Measurements from ENCODE around the gene SAMD1.

Gene SAMD1

DNA sequence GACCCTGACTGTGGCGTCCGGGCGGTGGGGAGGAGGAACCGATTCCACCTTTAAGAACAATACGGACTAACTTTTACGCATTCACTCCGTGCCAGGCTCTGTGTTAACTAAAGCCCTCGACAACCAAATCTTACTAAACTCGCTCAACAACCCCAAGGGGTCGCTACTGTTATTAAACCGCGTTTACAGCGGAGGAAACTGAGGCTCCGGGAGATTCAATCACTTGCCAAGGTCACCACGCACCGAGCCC lies 1.2 kb downstream of the SAMD1 start:
- Histone ChIP-seq H3K27me3 (ENCODE audit: insufficient read depth, poor library complexity, severe bottlenecking) (no peaks in the 10 kb centered on the region), H3K27ac (replicated peaks) (no peak overlapping the region), H3K4me3 (replicated peaks; ENCODE audit: insufficient read depth, low read length) (peak overlapping the region; percentile 66)
- DNase-seq (ENCODE audit: low read depth in 1 of 2, low spot score in 1 of 2) = no peak
- TF ChIP-seq GABPA (IDR thresholded peaks at IDR 0.05; ENCODE audit: low read depth) = no peak
- TF ChIP-seq, protein P1, sequence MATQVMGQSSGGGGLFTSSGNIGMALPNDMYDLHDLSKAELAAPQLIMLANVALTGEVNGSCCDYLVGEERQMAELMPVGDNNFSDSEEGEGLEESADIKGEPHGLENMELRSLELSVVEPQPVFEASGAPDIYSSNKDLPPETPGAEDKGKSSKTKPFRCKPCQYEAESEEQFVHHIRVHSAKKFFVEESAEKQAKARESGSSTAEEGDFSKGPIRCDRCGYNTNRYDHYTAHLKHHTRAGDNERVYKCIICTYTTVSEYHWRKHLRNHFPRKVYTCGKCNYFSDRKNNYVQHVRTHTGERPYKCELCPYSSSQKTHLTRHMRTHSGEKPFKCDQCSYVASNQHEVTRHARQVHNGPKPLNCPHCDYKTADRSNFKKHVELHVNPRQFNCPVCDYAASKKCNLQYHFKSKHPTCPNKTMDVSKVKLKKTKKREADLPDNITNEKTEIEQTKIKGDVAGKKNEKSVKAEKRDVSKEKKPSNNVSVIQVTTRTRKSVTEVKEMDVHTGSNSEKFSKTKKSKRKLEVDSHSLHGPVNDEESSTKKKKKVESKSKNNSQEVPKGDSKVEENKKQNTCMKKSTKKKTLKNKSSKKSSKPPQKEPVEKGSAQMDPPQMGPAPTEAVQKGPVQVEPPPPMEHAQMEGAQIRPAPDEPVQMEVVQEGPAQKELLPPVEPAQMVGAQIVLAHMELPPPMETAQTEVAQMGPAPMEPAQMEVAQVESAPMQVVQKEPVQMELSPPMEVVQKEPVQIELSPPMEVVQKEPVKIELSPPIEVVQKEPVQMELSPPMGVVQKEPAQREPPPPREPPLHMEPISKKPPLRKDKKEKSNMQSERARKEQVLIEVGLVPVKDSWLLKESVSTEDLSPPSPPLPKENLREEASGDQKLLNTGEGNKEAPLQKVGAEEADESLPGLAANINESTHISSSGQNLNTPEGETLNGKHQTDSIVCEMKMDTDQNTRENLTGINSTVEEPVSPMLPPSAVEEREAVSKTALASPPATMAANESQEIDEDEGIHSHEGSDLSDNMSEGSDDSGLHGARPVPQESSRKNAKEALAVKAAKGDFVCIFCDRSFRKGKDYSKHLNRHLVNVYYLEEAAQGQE (IDR thresholded peaks at IDR 0.05; ENCODE audit: insufficient replicate concordance, low read depth) = no peak
- TF ChIP-seq, protein P2, sequence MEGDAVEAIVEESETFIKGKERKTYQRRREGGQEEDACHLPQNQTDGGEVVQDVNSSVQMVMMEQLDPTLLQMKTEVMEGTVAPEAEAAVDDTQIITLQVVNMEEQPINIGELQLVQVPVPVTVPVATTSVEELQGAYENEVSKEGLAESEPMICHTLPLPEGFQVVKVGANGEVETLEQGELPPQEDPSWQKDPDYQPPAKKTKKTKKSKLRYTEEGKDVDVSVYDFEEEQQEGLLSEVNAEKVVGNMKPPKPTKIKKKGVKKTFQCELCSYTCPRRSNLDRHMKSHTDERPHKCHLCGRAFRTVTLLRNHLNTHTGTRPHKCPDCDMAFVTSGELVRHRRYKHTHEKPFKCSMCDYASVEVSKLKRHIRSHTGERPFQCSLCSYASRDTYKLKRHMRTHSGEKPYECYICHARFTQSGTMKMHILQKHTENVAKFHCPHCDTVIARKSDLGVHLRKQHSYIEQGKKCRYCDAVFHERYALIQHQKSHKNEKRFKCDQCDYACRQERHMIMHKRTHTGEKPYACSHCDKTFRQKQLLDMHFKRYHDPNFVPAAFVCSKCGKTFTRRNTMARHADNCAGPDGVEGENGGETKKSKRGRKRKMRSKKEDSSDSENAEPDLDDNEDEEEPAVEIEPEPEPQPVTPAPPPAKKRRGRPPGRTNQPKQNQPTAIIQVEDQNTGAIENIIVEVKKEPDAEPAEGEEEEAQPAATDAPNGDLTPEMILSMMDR (IDR thresholded peaks at IDR 0.05; ENCODE audit: insufficient read depth, low read length) = no peak
- no peak for TF ChIP-seq SPI1 (IDR thresholded peaks at IDR 0.05; ENCODE audit: borderline replicate concordance, low read depth)
- TF ChIP-seq POLR2AphosphoS5 (IDR thresholded peaks at IDR 0.05; ENCODE audit: low read depth) = no peak

DNA sequence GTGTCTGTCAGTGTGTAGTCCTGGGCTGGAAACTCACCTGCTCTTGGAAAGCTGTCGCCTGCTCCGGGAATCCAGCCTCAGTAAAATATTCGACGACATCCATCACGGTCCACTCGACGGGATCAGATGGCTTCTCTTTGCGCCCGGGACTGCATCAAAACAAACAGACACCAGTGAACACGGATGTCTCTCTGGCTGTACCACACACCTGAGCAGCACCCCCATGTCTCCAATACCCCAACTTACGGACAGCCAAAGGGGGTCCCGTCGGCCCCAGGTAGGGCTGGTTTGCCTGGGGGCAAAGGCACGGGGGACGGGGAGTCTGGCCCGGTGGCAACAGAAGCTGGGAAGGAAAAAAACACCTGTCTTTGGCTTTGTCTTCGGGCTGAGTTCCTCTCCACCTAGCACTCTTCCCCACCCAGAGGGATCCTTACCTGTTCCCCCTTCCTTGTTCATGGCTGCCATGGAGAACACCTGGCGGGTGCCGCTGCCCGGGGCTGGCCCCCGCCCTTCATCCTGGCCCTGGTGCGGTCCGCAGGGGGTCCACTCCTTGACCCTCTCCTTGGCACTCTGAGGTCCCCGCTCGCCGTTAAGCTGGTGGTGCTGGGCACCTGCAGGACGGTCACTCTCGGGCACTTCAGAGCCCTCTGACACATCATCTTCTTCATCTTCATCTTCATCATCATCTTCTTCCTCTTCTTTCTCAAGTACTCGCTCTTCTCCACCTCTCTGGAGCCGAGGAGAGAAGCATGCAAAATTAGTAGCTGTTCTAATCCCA lies 1.7 kb downstream of the SAMD1 start:
- H3K27me3 ChIP-seq (ENCODE audit: insufficient read depth, poor library complexity, severe bottlenecking) = no peaks in the 10 kb centered on the region
- TF ChIP-seq POLR2AphosphoS5 (IDR thresholded peaks at IDR 0.05; ENCODE audit: low read depth) (no peak), SPI1 (IDR thresholded peaks at IDR 0.05; ENCODE audit: borderline replicate concordance, low read depth) (no peak), GABPA (IDR thresholded peaks at IDR 0.05; ENCODE audit: low read depth) (no peak)
- TF ChIP-seq, protein P2 (IDR thresholded peaks at IDR 0.05; ENCODE audit: insufficient read depth, low read length) = no peak
- TF ChIP-seq, protein P1 (IDR thresholded peaks at IDR 0.05; ENCODE audit: insufficient replicate concordance, low read depth) = no peak
- DNase-seq (ENCODE audit: low read depth in 1 of 2, low spot score in 1 of 2) = no peak
- H3K27ac ChIP-seq (replicated peaks) = no peak overlapping the region
- H3K4me3 ChIP-seq (replicated peaks; ENCODE audit: insufficient read depth, low read length) = no peak overlapping the region

DNA sequence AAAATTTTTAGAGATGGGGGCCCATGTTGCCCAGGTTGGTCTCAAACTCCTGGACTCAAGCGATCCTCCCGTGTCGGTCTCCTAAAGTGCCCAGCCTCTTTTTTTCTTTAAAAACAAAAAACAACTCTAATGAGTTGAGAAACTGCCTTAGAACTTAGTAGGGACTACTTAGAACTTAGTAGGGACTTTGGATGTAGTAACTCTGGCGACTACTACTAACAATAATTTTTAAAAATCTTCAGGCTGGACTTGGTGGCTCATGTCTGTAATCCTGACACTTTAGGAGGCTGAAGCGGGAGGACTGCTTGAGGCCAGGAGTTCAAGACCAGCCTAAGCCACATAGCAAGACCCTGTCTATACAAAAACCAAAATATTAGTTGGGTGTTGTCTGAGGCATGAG lies 4.5 kb downstream of the SAMD1 start:
- H3K4me3 ChIP-seq (replicated peaks; ENCODE audit: insufficient read depth, low read length) = no peak overlapping the region
- TF ChIP-seq, protein P1 (IDR thresholded peaks at IDR 0.05; ENCODE audit: insufficient replicate concordance, low read depth) = no peak
- no peak for TF ChIP-seq SPI1 (IDR thresholded peaks at IDR 0.05; ENCODE audit: borderline replicate concordance, low read depth)
- no peak for TF ChIP-seq GABPA (IDR thresholded peaks at IDR 0.05; ENCODE audit: low read depth)
- no peak for TF ChIP-seq POLR2AphosphoS5 (IDR thresholded peaks at IDR 0.05; ENCODE audit: low read depth)
- TF ChIP-seq, protein P2 (IDR thresholded peaks at IDR 0.05; ENCODE audit: insufficient read depth, low read length) = no peak
- no peak overlapping the region for H3K27ac ChIP-seq (replicated peaks)
- no peak for DNase-seq (ENCODE audit: low read depth in 1 of 2, low spot score in 1 of 2)
- H3K27me3 ChIP-seq (ENCODE audit: insufficient read depth, poor library complexity, severe bottlenecking) = no peaks in the 10 kb centered on the region

All from HL-60 (cell line).